ENCODE measurements around the gene SOS1.

Gene SOS1

DNA sequence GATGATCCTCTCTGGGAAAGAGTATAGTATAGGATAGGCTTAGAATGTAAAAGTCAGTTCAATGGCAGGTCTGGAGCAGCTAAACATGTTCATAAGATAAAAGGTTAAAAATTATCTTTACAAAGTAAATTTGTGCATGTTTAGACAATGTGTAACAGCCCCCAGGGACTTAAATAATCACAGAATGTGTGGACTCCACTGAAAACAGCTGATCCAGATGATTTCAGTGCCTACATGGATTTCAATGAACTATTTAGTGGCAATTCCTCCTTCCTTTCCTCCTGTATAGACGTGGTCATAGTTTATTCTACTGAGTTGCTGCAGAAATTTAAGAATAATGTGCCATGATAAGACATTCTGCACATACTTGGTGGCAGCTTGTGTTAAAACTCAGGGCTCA, 188.3 kb downstream of the SOS1 start:
- H3K9me3 ChIP-seq (replicated peaks; ENCODE audit: insufficient read depth, low read length), result no peaks in the 10 kb centered on the region

More for the DNA sequence above, 188.3 kb downstream of the SOS1 start:
- DNase-seq, result no peak
- no peaks in the 10 kb centered on the region for H3K9me2 ChIP-seq (replicated peaks; ENCODE audit: insufficient read depth, low read length)
- H3F3A ChIP-seq (ENCODE audit: insufficient read depth, low read length), result no peaks in the 10 kb centered on the region
- no peaks in the 10 kb centered on the region for H3K27me3 ChIP-seq (replicated peaks; ENCODE audit: insufficient read depth, low read length)
- H3K9ac ChIP-seq (ENCODE audit: low read length), result no peak overlapping the region
- no peak overlapping the region for H2AFZ ChIP-seq (ENCODE audit: low read length)
- no peaks in the 10 kb centered on the region for H4K20me1 ChIP-seq (ENCODE audit: insufficient read depth, low read length)
- TF ChIP-seq EZH2phosphoT487 (IDR thresholded peaks at IDR 0.05; ENCODE audit: low read length) (no peak), EZH2 (optimal IDR thresholded peaks at IDR 0.05; ENCODE audit: low read depth, low read length) (no peak)
- TF ChIP-seq, protein P1, sequence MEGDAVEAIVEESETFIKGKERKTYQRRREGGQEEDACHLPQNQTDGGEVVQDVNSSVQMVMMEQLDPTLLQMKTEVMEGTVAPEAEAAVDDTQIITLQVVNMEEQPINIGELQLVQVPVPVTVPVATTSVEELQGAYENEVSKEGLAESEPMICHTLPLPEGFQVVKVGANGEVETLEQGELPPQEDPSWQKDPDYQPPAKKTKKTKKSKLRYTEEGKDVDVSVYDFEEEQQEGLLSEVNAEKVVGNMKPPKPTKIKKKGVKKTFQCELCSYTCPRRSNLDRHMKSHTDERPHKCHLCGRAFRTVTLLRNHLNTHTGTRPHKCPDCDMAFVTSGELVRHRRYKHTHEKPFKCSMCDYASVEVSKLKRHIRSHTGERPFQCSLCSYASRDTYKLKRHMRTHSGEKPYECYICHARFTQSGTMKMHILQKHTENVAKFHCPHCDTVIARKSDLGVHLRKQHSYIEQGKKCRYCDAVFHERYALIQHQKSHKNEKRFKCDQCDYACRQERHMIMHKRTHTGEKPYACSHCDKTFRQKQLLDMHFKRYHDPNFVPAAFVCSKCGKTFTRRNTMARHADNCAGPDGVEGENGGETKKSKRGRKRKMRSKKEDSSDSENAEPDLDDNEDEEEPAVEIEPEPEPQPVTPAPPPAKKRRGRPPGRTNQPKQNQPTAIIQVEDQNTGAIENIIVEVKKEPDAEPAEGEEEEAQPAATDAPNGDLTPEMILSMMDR (IDR thresholded peaks at IDR 0.05; ENCODE audit: low read length), result no peak
- no peak overlapping the region for H3K4me3 ChIP-seq (ENCODE audit: low read length)
- H3K4me2 ChIP-seq (ENCODE audit: low read depth, low read length), result no peak overlapping the region
- H3K4me1 ChIP-seq (ENCODE audit: low read length), result no peaks in the 10 kb centered on the region
- H3K27ac ChIP-seq (ENCODE audit: low read length), result no peak overlapping the region
- no peaks in the 10 kb centered on the region for H3K36me3 ChIP-seq (replicated peaks; ENCODE audit: insufficient read depth, low read length)
- no peaks in the 10 kb centered on the region for H3K79me2 ChIP-seq (ENCODE audit: low read length)

All from MM.1S (cell line).